K562 (cell line): ENCODE data around the gene GUK1. TPM values are rescaled to one million over a fixed set of nuclear protein-coding genes. Genes with fewer than 3 reads are reported as not detected.

Experiments
- ATF7 ChIP-seq: fragments of 450-650 bp; IDR thresholded peaks from 2 replicates; pipeline ENCODE4 v1.7.1; 2014; ENCODE audit warnings: mild to moderate bottlenecking, moderate library complexity
- COPS2 ChIP-seq: fragments of 450-650 bp; conservative IDR thresholded peaks from 2 replicates; pipeline ENCODE4 v1.6.1; 2016; ENCODE audit warnings: mild to moderate bottlenecking, moderate library complexity
- CREB3 ChIP-seq: fragments of 450-650 bp; conservative IDR thresholded peaks from 2 replicates; pipeline ENCODE4 v1.6.1; 2016; ENCODE audit warnings: missing genetic modification characterization, low read depth, mild to moderate bottlenecking, missing compliant biosample characterization, moderate library complexity
- GTF2A2 ChIP-seq: IDR thresholded peaks from 2 replicates; pipeline ENCODE4 v1.6.1; 2016; ENCODE audit warnings: mild to moderate bottlenecking, missing genetic modification characterization, missing compliant biosample characterization
- HNRNPLL ChIP-seq: fragments of 200-400 bp; formaldehyde crosslinking; IDR thresholded peaks from 2 replicates; pipeline ENCODE4 v1.6.1; 2017; ENCODE audit warnings: low read length, low read depth, mild to moderate bottlenecking; ENCODE audit not compliant: poor library complexity, severe bottlenecking
- HOMEZ ChIP-seq: fragments of 250-450 bp; sonication (Bioruptor Pico); IDR thresholded peaks from 2 replicates; pipeline ENCODE4 v1.4.0; 2020; ENCODE audit warnings: mild to moderate bottlenecking, moderate library complexity
- IFI16 ChIP-seq: fragments of 250-450 bp; sonication (Bioruptor Pico); IDR thresholded peaks from 2 replicates; pipeline ENCODE4 v2.1.2; 2022; ENCODE audit warnings: mild to moderate bottlenecking, inconsistent platforms
- JUNB ChIP-seq: fragments of 450-650 bp; formaldehyde crosslinking; conservative IDR thresholded peaks from 2 replicates; pipeline ENCODE4 v1.4.0; 2020; ENCODE audit warnings: mild to moderate bottlenecking
- KLF10 ChIP-seq: fragments of 250-450 bp; sonication (Bioruptor Pico); IDR thresholded peaks from 2 replicates; pipeline ENCODE4 v1.6.1; 2021; ENCODE audit warnings: matching md5 sums
- MAZ ChIP-seq, 2 experiments: fragments of 450-650 bp in 1 of 2; sonication (generic) in 1 of 2; formaldehyde crosslinking; IDR thresholded peaks in 1 of 2; conservative IDR thresholded peaks in 1 of 2; 2 replicates each; pipeline versions ENCODE4 v1.4.0 to v1.5.0; 2020; ENCODE audit warnings: mild to moderate bottlenecking in 1 of 2, missing genetic modification reagents in 1 of 2
- MEIS2 ChIP-seq: fragments of 450-650 bp; IDR thresholded peaks from 2 replicates; pipeline ENCODE4 v1.6.1; 2014; ENCODE audit warnings: mild to moderate bottlenecking; ENCODE audit not compliant: partially characterized antibody
- MXI1 ChIP-seq: IDR thresholded peaks from 2 replicates; pipeline ENCODE4 v1.6.1; 2011; ENCODE audit warnings: low read depth, mild to moderate bottlenecking, improper control_type of control experiment, low read length
- NBN ChIP-seq: fragments of 450-650 bp; IDR thresholded peaks from 2 replicates; pipeline ENCODE4 v1.6.1; 2016; ENCODE audit warnings: low read depth, mild to moderate bottlenecking
- SIX5 ChIP-seq, 2 experiments: IDR thresholded peaks; 2 replicates each; pipeline ENCODE4 v1.6.1; 2011; ENCODE audit warnings: low read length in 2 of 2, borderline replicate concordance in 1 of 2, low read depth in 1 of 2, mild to moderate bottlenecking in 1 of 2, moderate library complexity in 1 of 2; ENCODE audit not compliant: insufficient read depth in 1 of 2
- SMARCA5 ChIP-seq: fragments of 450-650 bp; IDR thresholded peaks from 2 replicates; pipeline ENCODE4 v1.6.1; 2016
- ZNF57 ChIP-seq: fragments of 450-650 bp; formaldehyde crosslinking; IDR thresholded peaks from 2 replicates; pipeline ENCODE4 v1.4.0; 2020; ENCODE audit warnings: mild to moderate bottlenecking, moderate library complexity
- ZNF586 ChIP-seq: fragments of 450-650 bp; formaldehyde crosslinking; conservative IDR thresholded peaks from 2 replicates; pipeline ENCODE4 v1.4.0; 2020; ENCODE audit warnings: mild to moderate bottlenecking, moderate library complexity
- polyA plus RNA-seq, 8 experiments: library from polyadenylated mRNA; depleted of rRNA in 4 of 8; stranded (reverse) in 5 of 8; unstranded in 3 of 8; fragments of >200 nt; fragmentation: Nextera tagmentation in 2 of 8; fragmentation: Illumina TruSeq in 1 of 8; extraction: Ambion mirVana in 2 of 8; extraction: Trizol in 1 of 8; gene quantifications; 2 replicates each; pipeline versions ENCODE4 v1.2.1 to v1.2.3, GENCODE V29; 2011 to 2014; ENCODE audit warnings: inconsistent platforms in 1 of 8, missing spikeins in 1 of 8
- total RNA-seq, 7 experiments: library from RNA; depleted of rRNA in 6 of 7; stranded (reverse); fragments of >200 nt in 6 of 7; fragmentation: Illumina TruSeq in 2 of 7; extraction: Trizol in 2 of 7; gene quantifications; 2 replicates each; pipeline versions ENCODE4 v1.2.1 to v1.2.3, GENCODE V29; 2011 to 2021; ENCODE audit warnings: low replicate concordance in 1 of 7
- TF ChIP-seq, protein P1 (sequence below), 2 experiments: fragments of 450-650 bp in 1 of 2; IDR thresholded peaks; 2 replicates each; pipeline ENCODE4 v1.6.1; 2011 to 2017; ENCODE audit warnings: low read depth in 2 of 2, antibody characterized with exemption in 1 of 2, borderline replicate concordance in 1 of 2, low read length in 1 of 2, mild to moderate bottlenecking in 1 of 2, mixed read lengths in 1 of 2; ENCODE audit not compliant: control insufficient read depth in 1 of 2
- TF ChIP-seq, protein P2 (sequence below): sonication (generic); formaldehyde crosslinking; IDR thresholded peaks from 2 replicates; pipeline ENCODE4 v1.8.1; 2023; ENCODE audit warnings: mild to moderate bottlenecking, missing genetic modification reagents, moderate library complexity

GUK1 gene
- total and polyA plus RNA-seq, 9 of the 15 experiments (the other 6 are each of a cell fraction or from before 2014, with no cell fraction given), result 7.0 to 331 (median 132) TPM

DNA sequence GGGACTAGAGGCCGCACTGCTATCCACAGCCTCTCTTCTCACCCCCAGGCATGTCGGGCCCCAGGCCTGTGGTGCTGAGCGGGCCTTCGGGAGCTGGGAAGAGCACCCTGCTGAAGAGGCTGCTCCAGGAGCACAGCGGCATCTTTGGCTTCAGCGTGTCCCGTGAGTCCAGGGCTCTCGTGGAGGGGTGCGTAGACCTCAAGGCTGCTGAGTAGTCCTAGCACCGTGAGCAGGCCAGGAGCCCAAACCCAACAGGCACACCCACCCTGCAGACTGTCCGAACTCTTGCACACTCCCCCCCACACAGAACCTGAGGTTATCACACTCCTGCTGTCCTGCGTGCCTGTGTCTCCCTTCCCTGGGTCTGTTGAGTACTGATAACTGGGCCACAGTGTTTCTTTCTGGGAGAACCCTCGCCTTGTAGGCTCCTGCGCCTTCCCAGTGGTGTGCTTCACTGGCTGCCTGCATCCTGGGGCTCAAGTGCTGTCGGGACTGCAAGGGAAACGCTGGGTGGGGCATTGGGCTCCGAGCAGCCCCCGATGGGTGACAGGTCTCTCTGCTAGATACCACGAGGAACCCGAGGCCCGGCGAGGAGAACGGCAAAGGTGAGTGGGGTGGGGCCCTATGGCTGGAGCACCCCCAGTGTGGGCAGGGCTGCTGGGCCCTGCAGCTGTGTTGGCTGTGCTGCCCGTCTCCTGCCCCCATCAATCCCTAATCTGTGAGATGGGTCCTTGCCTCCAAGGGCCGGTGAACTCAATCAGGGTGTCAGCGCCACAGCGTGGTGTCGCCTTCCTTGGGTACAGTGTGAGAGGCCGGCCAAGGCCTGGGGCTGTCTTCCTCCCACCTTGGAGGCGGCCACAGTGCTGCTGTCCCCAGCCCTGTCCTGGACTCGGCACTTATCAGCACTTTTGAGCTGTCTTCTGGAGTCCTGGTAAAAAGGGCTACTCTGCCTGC lies 5.7 kb downstream of the GUK1 start (continued):
- TF ChIP-seq, protein P1, sequence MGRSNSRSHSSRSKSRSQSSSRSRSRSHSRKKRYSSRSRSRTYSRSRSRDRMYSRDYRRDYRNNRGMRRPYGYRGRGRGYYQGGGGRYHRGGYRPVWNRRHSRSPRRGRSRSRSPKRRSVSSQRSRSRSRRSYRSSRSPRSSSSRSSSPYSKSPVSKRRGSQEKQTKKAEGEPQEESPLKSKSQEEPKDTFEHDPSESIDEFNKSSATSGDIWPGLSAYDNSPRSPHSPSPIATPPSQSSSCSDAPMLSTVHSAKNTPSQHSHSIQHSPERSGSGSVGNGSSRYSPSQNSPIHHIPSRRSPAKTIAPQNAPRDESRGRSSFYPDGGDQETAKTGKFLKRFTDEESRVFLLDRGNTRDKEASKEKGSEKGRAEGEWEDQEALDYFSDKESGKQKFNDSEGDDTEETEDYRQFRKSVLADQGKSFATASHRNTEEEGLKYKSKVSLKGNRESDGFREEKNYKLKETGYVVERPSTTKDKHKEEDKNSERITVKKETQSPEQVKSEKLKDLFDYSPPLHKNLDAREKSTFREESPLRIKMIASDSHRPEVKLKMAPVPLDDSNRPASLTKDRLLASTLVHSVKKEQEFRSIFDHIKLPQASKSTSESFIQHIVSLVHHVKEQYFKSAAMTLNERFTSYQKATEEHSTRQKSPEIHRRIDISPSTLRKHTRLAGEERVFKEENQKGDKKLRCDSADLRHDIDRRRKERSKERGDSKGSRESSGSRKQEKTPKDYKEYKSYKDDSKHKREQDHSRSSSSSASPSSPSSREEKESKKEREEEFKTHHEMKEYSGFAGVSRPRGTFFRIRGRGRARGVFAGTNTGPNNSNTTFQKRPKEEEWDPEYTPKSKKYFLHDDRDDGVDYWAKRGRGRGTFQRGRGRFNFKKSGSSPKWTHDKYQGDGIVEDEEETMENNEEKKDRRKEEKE (IDR thresholded peaks at IDR 0.05; ENCODE audit: borderline replicate concordance in 1 of 2, control insufficient read depth in 1 of 2, low read depth in 2 of 2, low read length in 1 of 2), result no peak
- TF ChIP-seq, protein P2, sequence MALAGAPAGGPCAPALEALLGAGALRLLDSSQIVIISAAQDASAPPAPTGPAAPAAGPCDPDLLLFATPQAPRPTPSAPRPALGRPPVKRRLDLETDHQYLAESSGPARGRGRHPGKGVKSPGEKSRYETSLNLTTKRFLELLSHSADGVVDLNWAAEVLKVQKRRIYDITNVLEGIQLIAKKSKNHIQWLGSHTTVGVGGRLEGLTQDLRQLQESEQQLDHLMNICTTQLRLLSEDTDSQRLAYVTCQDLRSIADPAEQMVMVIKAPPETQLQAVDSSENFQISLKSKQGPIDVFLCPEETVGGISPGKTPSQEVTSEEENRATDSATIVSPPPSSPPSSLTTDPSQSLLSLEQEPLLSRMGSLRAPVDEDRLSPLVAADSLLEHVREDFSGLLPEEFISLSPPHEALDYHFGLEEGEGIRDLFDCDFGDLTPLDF (CRISPR knock-in tag), result 0 out of 2 replicates have a peak, but pooled peaks have one; percentile 67
- no peak for TF ChIP-seq COPS2
- TF ChIP-seq MXI1, result no peak
- no peak for TF ChIP-seq ZNF57 (CRISPR knock-in tag)
- no peak for TF ChIP-seq IFI16 (CRISPR knock-in tag)
- no peak for TF ChIP-seq CREB3 (tag)
- TF ChIP-seq HOMEZ (CRISPR knock-in tag), result no peak
- no peak for TF ChIP-seq KLF10 (CRISPR knock-in tag)
- TF ChIP-seq SIX5 (IDR thresholded peaks at IDR 0.05; ENCODE audit: borderline replicate concordance in 1 of 2, insufficient read depth in 1 of 2, low read depth in 1 of 2, low read length in 2 of 2), result no peak
- TF ChIP-seq NBN, result peak; percentile 81; the same call in 1 of the 2 replicates
- TF ChIP-seq HNRNPLL, result peak; percentile 15
- TF ChIP-seq ATF7, result peak; percentile 56
- TF ChIP-seq ZNF586, result no peak
- TF ChIP-seq GTF2A2 (tag), result no peak
- peak; percentile 65 to 72; a peak in 2 of 4 replicates for TF ChIP-seq MAZ (CRISPR knock-in tag; conservative IDR thresholded peaks at IDR 0.05 in 1 of 2, IDR thresholded peaks at IDR 0.05 in 1 of 2)
- TF ChIP-seq JUNB, result no peak; the same call in 1 of the 2 replicates
- no peak for TF ChIP-seq MEIS2
- no peak; the same call in 1 of the 2 replicates for TF ChIP-seq SMARCA5
